Rectal smooth muscle tissue (tissue), 1 donor: ENCODE data around the gene EEFSEC.

ENCODE experiments used
- H3K27ac ChIP-seq: one replicate; pipeline ENCODE4 v1.7.0; 2013; ENCODE audit warnings: low read depth, low read length, inconsistent platforms
- H3K27me3 ChIP-seq: one replicate; pipeline ENCODE4 v1.7.0; 2013; ENCODE audit warnings: low read length; ENCODE audit not compliant: control insufficient read depth, insufficient read depth
- H3K36me3 ChIP-seq: one replicate; pipeline ENCODE4 v1.7.0; 2013; ENCODE audit warnings: low read length; ENCODE audit not compliant: control insufficient read depth, insufficient read depth
- H3K4me1 ChIP-seq: one replicate; pipeline ENCODE4 v1.7.0; 2013; ENCODE audit warnings: low read length; ENCODE audit not compliant: control insufficient read depth, insufficient read depth
- H3K4me3 ChIP-seq: one replicate; pipeline ENCODE4 v1.7.0; 2013; ENCODE audit warnings: low read length
- H3K9ac ChIP-seq: one replicate; pipeline ENCODE4 v1.7.0; 2013; ENCODE audit warnings: low read length

Gene EEFSEC

GRCh38 chr3:128455786-128456748 lies 302.8 kb downstream of the EEFSEC start:
- Histone ChIP-seq H3K36me3 (no peaks in the 10 kb centered on the region), H3K27me3 (peaks cover 2% of the 10 kb centered on the region), H3K27ac (no peak overlapping the region)

GRCh38 chr3:128456776-128457715 lies 303.8 kb downstream of the EEFSEC start:
- Histone ChIP-seq H3K9ac (no peak overlapping the region), H3K36me3 (no peaks in the 10 kb centered on the region), H3K27ac (no peak overlapping the region), H3K4me1 (no peaks in the 10 kb centered on the region), H3K4me3 (no peak overlapping the region), H3K27me3 (peaks cover 2% of the 10 kb centered on the region)

More at GRCh38 chr3:128455786-128456748, 302.8 kb downstream of the EEFSEC start:
- Histone ChIP-seq H3K4me1 (no peaks in the 10 kb centered on the region), H3K9ac (no peak overlapping the region), H3K4me3 (no peak overlapping the region)

- no peaks in the 10 kb centered on the region for H3K36me3 ChIP-seq
- no peak overlapping the region for H3K27ac ChIP-seq
- H3K27me3 ChIP-seq, result peaks cover 2% of the 10 kb centered on the region
- H3K4me3 ChIP-seq, result no peak overlapping the region
- no peaks in the 10 kb centered on the region for H3K4me1 ChIP-seq
- no peak overlapping the region for H3K9ac ChIP-seq
Observed at GRCh38 chr3:128457937-128458336, 304.7 kb downstream of the EEFSEC start.
